Tibial artery (tissue), 4 donors: Measurements from ENCODE around the gene CEP126.
A peak's percentile ranks its signal among the peaks of the same experiment; 100 is the strongest.
"Not testable (repeated sequence)": the region's sequence is repeated elsewhere in the genome, so short reads cannot be mapped to it uniquely, and the experiment has no call there.

ENCODE experiments used
- DNase-seq, 2 donors: peaks; one replicate each; pipeline ENCODE4 v3.0.0-alpha.2; 2019
- H3K27ac ChIP-seq, 2 donors: fragments of 200-600 bp; sonication (generic) in 1 of 2; 1 replicate in 1 of 2; 2 replicates in 1 of 2; pipeline ENCODE4 v1.5.1; 2018 to 2019; ENCODE audit warnings: mild to moderate bottlenecking in 1 of 2
- H3K27me3 ChIP-seq, 2 donors: fragments of 200-600 bp; sonication (generic) in 1 of 2; one replicate each; pipeline versions ENCODE4 v1.5.1 to v1.6.0; 2016 to 2019
- H3K36me3 ChIP-seq, 3 donors: fragments of 200-600 bp; sonication (generic) in 2 of 3; one replicate each; pipeline ENCODE4 v1.5.1; 2016 to 2019; ENCODE audit warnings: mild to moderate bottlenecking in 2 of 3
- H3K4me1 ChIP-seq, 4 donors: fragments of 200-600 bp; sonication (generic) in 2 of 4; 1 replicate in 3 of 4; 2 replicates in 1 of 4; pipeline ENCODE4 v1.5.1; 2016 to 2019
- H3K4me3 ChIP-seq, 2 donors: fragments of 200-600 bp; sonication (generic) in 1 of 2; 1 replicate in 1 of 2; 2 replicates in 1 of 2; pipeline ENCODE4 v1.5.1; 2018 to 2019; ENCODE audit warnings: mild to moderate bottlenecking in 2 of 2
- H3K9me3 ChIP-seq, 3 donors: fragments of 200-600 bp; sonication (generic) in 1 of 3; one replicate each; pipeline ENCODE4 v1.5.1; 2016 to 2019
- CTCF ChIP-seq, 2 experiments: fragments of 200-600 bp in 1 of 2; fragments of 450-650 bp in 1 of 2; IDR thresholded peaks; one replicate each; pipeline ENCODE4 v1.5.1; 2017 to 2019; ENCODE audit warnings: antibody characterized with exemption in 2 of 2, mild to moderate bottlenecking in 1 of 2, moderate library complexity in 1 of 2
- intact Hi-C: fragments of 100-400 bp; cut with DNase I; formaldehyde crosslinking; loops from one replicate; pipeline ENCODE4 v1.15.0; 2023; ENCODE audit warnings: low total_unique reads

CEP126 gene

GRCh38 chr11:101955278-101955677, 40.5 kb downstream of the CEP126 start:
- no peak overlapping the region for H3K27ac ChIP-seq
- no peaks in the 10 kb centered on the region for H3K9me3 ChIP-seq
- no peak overlapping the region for H3K4me3 ChIP-seq
- H3K4me1 ChIP-seq = no peaks in the 10 kb centered on the region
- intact Hi-C loops = no loop called here
- peaks cover 18 to 34% (median 27%) of the 10 kb centered on the region in 3 donors for H3K36me3 ChIP-seq
- H3K27me3 ChIP-seq = no peaks in the 10 kb centered on the region
- no peak for TF ChIP-seq CTCF (IDR thresholded peaks at IDR 0.05)
- DNase-seq = no peak

GRCh38 chr11:101955701-101956100, 40.9 kb downstream of the CEP126 start:
- no peak for DNase-seq
- no peaks in the 10 kb centered on the region for H3K9me3 ChIP-seq
- H3K4me1 ChIP-seq = no peaks in the 10 kb centered on the region
- no peak overlapping the region for H3K27ac ChIP-seq
- no peak overlapping the region for H3K4me3 ChIP-seq
- no peaks in the 10 kb centered on the region for H3K27me3 ChIP-seq
- no peak for TF ChIP-seq CTCF (IDR thresholded peaks at IDR 0.05)
- intact Hi-C loops = no loop called here
- peaks cover 18 to 34% (median 32%) of the 10 kb centered on the region in 3 donors for H3K36me3 ChIP-seq

- Histone ChIP-seq H3K4me1 (no peaks in the 10 kb centered on the region), H3K27ac (no peak overlapping the region), H3K9me3 (no peaks in the 10 kb centered on the region), H3K36me3 (peaks cover 36 to 55% (median 39%) of the 10 kb centered on the region in 3 donors), H3K4me3 (no peak overlapping the region), H3K27me3 (no peaks in the 10 kb centered on the region)
- no peak for DNase-seq
- TF ChIP-seq CTCF (IDR thresholded peaks at IDR 0.05) = no peak
- intact Hi-C loops = no loop called here
Observed at GRCh38 chr11:101960231-101960630, 45.4 kb downstream of the CEP126 start.

- peaks cover 17 to 30% (median 27%) of the 10 kb centered on the region in 3 donors for H3K36me3 ChIP-seq
- H3K4me3 ChIP-seq, H3K4me1 ChIP-seq, intact Hi-C loops, H3K9me3 ChIP-seq, DNase-seq, H3K27me3 ChIP-seq, H3K27ac ChIP-seq: not testable (repeated sequence)
Observed at GRCh38 chr11:101964200-101964599, 49.4 kb downstream of the CEP126 start.

- H3K4me3 ChIP-seq = no peak overlapping the region
- H3K27ac ChIP-seq = no peak overlapping the region
- no peaks in the 10 kb centered on the region for H3K9me3 ChIP-seq
- H3K27me3 ChIP-seq = no peaks in the 10 kb centered on the region
- TF ChIP-seq CTCF (IDR thresholded peaks at IDR 0.05) = peak in 1 of 2 experiments; percentile 15
- H3K36me3 ChIP-seq = peaks cover 6 to 14% (median 8%) of the 10 kb centered on the region in 3 donors
- H3K4me1 ChIP-seq = no peaks in the 10 kb centered on the region
- intact Hi-C loops = no loop called here
- no peak for DNase-seq
Observed at GRCh38 chr11:101974255-101974654, 59.4 kb downstream of the CEP126 start.

- intact Hi-C loops = no loop called here
- Histone ChIP-seq H3K27ac (no peak overlapping the region), H3K9me3 (no peaks in the 10 kb centered on the region), H3K27me3 (no peaks in the 10 kb centered on the region), H3K4me3 (no peak overlapping the region), H3K36me3 (peaks cover 6 to 14% (median 8%) of the 10 kb centered on the region in 3 donors), H3K4me1 (no peaks in the 10 kb centered on the region)
- no peak for DNase-seq
- no peak for TF ChIP-seq CTCF (IDR thresholded peaks at IDR 0.05)
Observed at GRCh38 chr11:101974771-101975170, 60.0 kb downstream of the CEP126 start.
